SU-DHL-6 (cell line): ENCODE results near the gene ZNF618.

Source experiments
- CTCF ChIP-seq: fragments of 200-600 bp; sonication (generic); IDR thresholded peaks from one replicate; pipeline ENCODE4 v1.5.1; 2017; ENCODE audit warnings: antibody characterized with exemption, mild to moderate bottlenecking, low read length, moderate library complexity; ENCODE audit not compliant: insufficient read depth, poor library complexity, severe bottlenecking
- EZH2phosphoT487 ChIP-seq: fragments of 200-600 bp; sonication (generic), shearing (Covaris generic); conservative IDR thresholded peaks from 2 replicates; pipeline ENCODE4 v1.6.1; 2018; ENCODE audit warnings: mild to moderate bottlenecking, antibody characterized with exemption, low read length, moderate library complexity, mixed read lengths

GRCh38 chr9:114033397-114034103, 157.4 kb downstream of the ZNF618 start:
- TF ChIP-seq CTCF (no peak), EZH2phosphoT487 (no peak)
